GM18502 (cell line): Measurements from ENCODE around the gene EIF3B.
"Not testable (repeated sequence)": the region's sequence is repeated elsewhere in the genome, so short reads cannot be mapped to it uniquely, and the experiment has no call there.

ENCODE experiments used
- ATAC-seq: cut with Tn5 transposase; IDR thresholded peaks from one replicate; pipeline ENCODE4 v1.9.1; 2021; ENCODE audit warnings: mild to moderate bottlenecking; ENCODE audit not compliant: unreplicated experiment, poor library complexity

EIF3B gene

GRCh38 chr7:2336626-2337299 lies 17.9 kb upstream of the EIF3B start:
- no peak for ATAC-seq

- not testable (repeated sequence) for ATAC-seq
Measured at GRCh38 chr7:2347351-2348063, 7.1 kb upstream of the EIF3B start.

- no peak for ATAC-seq
Measured at GRCh38 chr7:2350055-2350454, 4.6 kb upstream of the EIF3B start.

GRCh38 chr7:2350861-2351260 lies 3.8 kb upstream of the EIF3B start:
- no peak for ATAC-seq

GRCh38 chr7:2353113-2353935 lies 1.3 kb upstream of the EIF3B start:
- peak; percentile 7 for ATAC-seq

- ATAC-seq: peak; percentile 56
Measured at GRCh38 chr7:2353936-2354185, 766 bp upstream of the EIF3B start.

GRCh38 chr7:2354939-2355704 lies 495 bp downstream of the EIF3B start:
- peak; percentile 16 for ATAC-seq

GRCh38 chr7:2355705-2356008 lies 1.0 kb downstream of the EIF3B start:
- ATAC-seq: no peak

- no peak for ATAC-seq
Measured at GRCh38 chr7:2357165-2357564, 2.5 kb downstream of the EIF3B start.

- no peak for ATAC-seq
Measured at GRCh38 chr7:2357571-2357970, 2.9 kb downstream of the EIF3B start.

- ATAC-seq: no peak
Measured at GRCh38 chr7:2358968-2359527, 4.4 kb downstream of the EIF3B start.

- no peak for ATAC-seq
Measured at GRCh38 chr7:2359610-2360009, 5.0 kb downstream of the EIF3B start.

GRCh38 chr7:2360796-2361195 lies 6.2 kb downstream of the EIF3B start:
- ATAC-seq: no peak

GRCh38 chr7:2362385-2363088 lies 7.9 kb downstream of the EIF3B start:
- ATAC-seq: no peak

GRCh38 chr7:2369139-2369538 lies 14.5 kb downstream of the EIF3B start:
- ATAC-seq: no peak

GRCh38 chr7:2371329-2371728 lies 16.7 kb downstream of the EIF3B start:
- ATAC-seq: no peak

GRCh38 chr7:2372724-2373123 lies 18.1 kb downstream of the EIF3B start:
- no peak for ATAC-seq

GRCh38 chr7:2373124-2373556 lies 18.5 kb downstream of the EIF3B start:
- no peak for ATAC-seq

- ATAC-seq: no peak
Measured at GRCh38 chr7:2373646-2374045, 19.0 kb downstream of the EIF3B start.

- no peak for ATAC-seq
Measured at GRCh38 chr7:2374401-2374800, 19.8 kb downstream of the EIF3B start.
